ENCODE results near the gene FAM217B.

GRCh38 chr20:59984541-59984940, 44.4 kb downstream of the FAM217B start:
- TF ChIP-seq CTCF (conservative IDR thresholded peaks at IDR 0.05 in 1 of 2, IDR thresholded peaks at IDR 0.05 in 1 of 2; ENCODE audit: low read depth in 1 of 2, low read length in 2 of 2) (no peak), EZH2 (IDR thresholded peaks at IDR 0.05; ENCODE audit: low read length, missing control alignments) (no peak)

Data from fibroblast of lung (primary cell).